OCI-LY1 (cell line): ENCODE results near the gene NKD1.

Experiments used
- EZH2 ChIP-seq: fragments of 200-600 bp; sonication (generic), shearing (Covaris generic); IDR thresholded peaks from 2 replicates; pipeline ENCODE4 v1.8.0; 2017; ENCODE audit warnings: borderline replicate concordance, mixed run types, mild to moderate bottlenecking, antibody characterized with exemption, low read length, moderate library complexity, mixed read lengths
- TF ChIP-seq, protein P1 (sequence below): fragments of 200-600 bp; sonication (generic), shearing (Covaris generic); IDR thresholded peaks from 2 replicates; pipeline ENCODE4 v1.5.1; 2017; ENCODE audit warnings: mild to moderate bottlenecking, antibody characterized with exemption, low read length, moderate library complexity, mixed read lengths

DNA sequence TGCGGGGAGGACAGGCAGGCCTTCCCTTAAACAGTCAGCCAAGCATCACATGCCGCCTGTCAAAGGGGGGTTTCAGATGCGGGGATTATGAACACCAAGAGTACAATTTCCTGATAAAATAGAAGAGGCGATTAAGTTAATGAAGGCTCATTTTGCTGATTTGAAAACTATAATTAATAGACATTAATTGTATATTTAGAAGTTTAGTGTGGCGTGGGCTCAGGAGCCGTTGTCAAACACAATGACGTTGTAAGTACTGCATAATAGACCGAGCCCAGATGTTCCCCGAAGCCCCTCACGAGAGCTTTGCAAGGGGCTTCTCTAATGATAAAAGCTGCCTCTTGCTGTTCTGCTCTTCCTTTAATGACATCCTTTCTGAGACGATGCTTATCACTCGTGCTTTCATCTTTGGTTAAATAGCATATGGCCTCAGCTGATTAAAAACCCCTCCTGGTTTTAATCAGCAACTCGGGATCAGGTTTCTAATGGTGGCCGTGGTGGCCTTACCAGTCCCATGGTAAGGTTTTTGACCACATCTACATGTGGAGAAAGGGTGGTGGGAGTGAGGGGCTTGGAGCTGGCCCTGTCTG, 104.7 kb downstream of the NKD1 start:
- TF ChIP-seq, protein P1, sequence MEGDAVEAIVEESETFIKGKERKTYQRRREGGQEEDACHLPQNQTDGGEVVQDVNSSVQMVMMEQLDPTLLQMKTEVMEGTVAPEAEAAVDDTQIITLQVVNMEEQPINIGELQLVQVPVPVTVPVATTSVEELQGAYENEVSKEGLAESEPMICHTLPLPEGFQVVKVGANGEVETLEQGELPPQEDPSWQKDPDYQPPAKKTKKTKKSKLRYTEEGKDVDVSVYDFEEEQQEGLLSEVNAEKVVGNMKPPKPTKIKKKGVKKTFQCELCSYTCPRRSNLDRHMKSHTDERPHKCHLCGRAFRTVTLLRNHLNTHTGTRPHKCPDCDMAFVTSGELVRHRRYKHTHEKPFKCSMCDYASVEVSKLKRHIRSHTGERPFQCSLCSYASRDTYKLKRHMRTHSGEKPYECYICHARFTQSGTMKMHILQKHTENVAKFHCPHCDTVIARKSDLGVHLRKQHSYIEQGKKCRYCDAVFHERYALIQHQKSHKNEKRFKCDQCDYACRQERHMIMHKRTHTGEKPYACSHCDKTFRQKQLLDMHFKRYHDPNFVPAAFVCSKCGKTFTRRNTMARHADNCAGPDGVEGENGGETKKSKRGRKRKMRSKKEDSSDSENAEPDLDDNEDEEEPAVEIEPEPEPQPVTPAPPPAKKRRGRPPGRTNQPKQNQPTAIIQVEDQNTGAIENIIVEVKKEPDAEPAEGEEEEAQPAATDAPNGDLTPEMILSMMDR: no peak
- no peak for TF ChIP-seq EZH2
